ENCODE data around the gene OR51B4. TPM values are rescaled to one million over a fixed set of nuclear protein-coding genes. Genes with fewer than 3 reads are reported as not detected.

The OR51B4 gene
- total RNA-seq, 1 experiment from 2014 or later, result not detected

DNA sequence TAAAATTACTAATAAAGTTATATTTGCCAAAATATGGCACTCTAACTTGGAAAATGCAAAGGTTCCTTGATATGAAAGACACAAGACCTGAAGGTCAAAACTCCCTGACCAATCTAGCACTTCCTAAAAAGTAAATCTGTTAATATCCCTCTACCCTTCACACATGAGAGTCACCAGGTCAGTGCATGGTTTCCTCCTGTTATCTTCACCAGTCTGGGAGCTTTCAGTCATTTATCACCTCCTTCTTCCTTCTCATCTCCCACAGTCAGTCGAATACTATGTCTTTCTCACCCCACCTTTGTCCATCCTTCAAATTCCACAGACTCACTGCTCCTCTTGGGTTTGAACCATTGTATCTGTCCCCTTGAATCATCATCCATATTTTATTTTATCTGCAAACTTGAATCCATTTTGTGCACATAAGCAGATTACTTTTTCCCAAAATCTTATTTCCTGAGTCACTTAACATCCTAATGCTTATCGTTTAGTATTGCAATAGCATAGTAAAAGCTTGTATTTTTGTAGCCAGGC is 34.6 kb downstream of the OR51B4 start:
- Mint-ChIP-seq H3K27ac (ENCODE audit: unreplicated experiment) (no peak overlapping the region), H3K27me3 (ENCODE audit: unreplicated experiment) (peaks cover 48% of the 10 kb centered on the region), H3K4me1 (ENCODE audit: low read depth, unreplicated experiment) (no peaks in the 10 kb centered on the region), H3K36me3 (ENCODE audit: insufficient read depth, unreplicated experiment) (no peaks in the 10 kb centered on the region), H3K4me3 (ENCODE audit: low read depth, unreplicated experiment) (no peak overlapping the region), H3K9me3 (ENCODE audit: low read depth, unreplicated experiment) (no peaks in the 10 kb centered on the region)
- BruUV-seq (replicated peaks), result no TSS peak
- no peak for DNase-seq
- CTCF ChIA-PET, result no interaction called here
- intact Hi-C loops (cut with micrococcal nuclease; ENCODE audit: unreplicated experiment), result no loop called here
- TF ChIP-seq CTCF (IDR thresholded peaks at IDR 0.05; ENCODE audit: unreplicated experiment), result no peak

GRCh38 chr11:5266609-5267008 is 35.1 kb downstream of the OR51B4 start:
- Mint-ChIP-seq H3K27ac (ENCODE audit: unreplicated experiment) (no peak overlapping the region), H3K27me3 (ENCODE audit: unreplicated experiment) (peaks cover 48% of the 10 kb centered on the region), H3K4me1 (ENCODE audit: low read depth, unreplicated experiment) (no peaks in the 10 kb centered on the region), H3K4me3 (ENCODE audit: low read depth, unreplicated experiment) (no peak overlapping the region), H3K9me3 (ENCODE audit: low read depth, unreplicated experiment) (no peaks in the 10 kb centered on the region), H3K36me3 (ENCODE audit: insufficient read depth, unreplicated experiment) (no peaks in the 10 kb centered on the region)
- no TSS peak for BruUV-seq (replicated peaks)
- DNase-seq, result no peak
- CTCF ChIA-PET, result no interaction called here
- intact Hi-C loops (cut with micrococcal nuclease; ENCODE audit: unreplicated experiment), result no loop called here
- no peak for TF ChIP-seq CTCF (IDR thresholded peaks at IDR 0.05; ENCODE audit: unreplicated experiment)

DNA sequence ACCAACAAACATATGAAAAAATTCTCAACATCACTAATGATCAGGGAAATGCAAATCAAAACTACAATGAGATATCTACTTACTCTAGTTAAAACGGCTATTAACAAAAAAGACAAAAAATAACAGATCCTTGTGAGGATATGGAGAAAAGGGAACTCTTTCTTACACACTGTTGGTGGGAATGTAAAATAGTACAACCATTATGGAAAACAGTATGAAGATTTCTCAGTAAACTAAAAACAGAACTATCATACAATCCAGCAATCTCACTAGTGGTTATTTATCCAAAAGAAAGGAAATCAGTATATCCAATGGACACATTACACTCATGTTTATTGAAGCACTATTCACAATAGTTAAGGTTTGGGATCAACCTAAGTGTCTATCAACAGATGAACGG is 35.9 kb downstream of the OR51B4 start:
- H3K27me3 Mint-ChIP-seq (ENCODE audit: unreplicated experiment), result peaks cover 48% of the 10 kb centered on the region
- no peaks in the 10 kb centered on the region for H3K9me3 Mint-ChIP-seq (ENCODE audit: low read depth, unreplicated experiment)
- no peak overlapping the region for H3K27ac Mint-ChIP-seq (ENCODE audit: unreplicated experiment)
- H3K4me1 Mint-ChIP-seq (ENCODE audit: low read depth, unreplicated experiment), result no peaks in the 10 kb centered on the region
- intact Hi-C loops (cut with micrococcal nuclease; ENCODE audit: unreplicated experiment), result no loop called here
- CTCF ChIA-PET, result no interaction called here
- no peak for DNase-seq
- no peaks in the 10 kb centered on the region for H3K36me3 Mint-ChIP-seq (ENCODE audit: insufficient read depth, unreplicated experiment)
- H3K4me3 Mint-ChIP-seq (ENCODE audit: low read depth, unreplicated experiment), result no peak overlapping the region
- no peak for TF ChIP-seq CTCF (IDR thresholded peaks at IDR 0.05; ENCODE audit: unreplicated experiment)
- BruUV-seq (replicated peaks), result no TSS peak

- no peaks in the 10 kb centered on the region for H3K4me1 Mint-ChIP-seq (ENCODE audit: low read depth, unreplicated experiment)
- H3K4me3 Mint-ChIP-seq (ENCODE audit: low read depth, unreplicated experiment), result no peak overlapping the region
- CTCF ChIA-PET, result no interaction called here
- no peak for DNase-seq
- no peaks in the 10 kb centered on the region for H3K36me3 Mint-ChIP-seq (ENCODE audit: insufficient read depth, unreplicated experiment)
- no peaks in the 10 kb centered on the region for H3K27me3 Mint-ChIP-seq (ENCODE audit: unreplicated experiment)
- BruUV-seq (replicated peaks), result no TSS peak
- peaks cover 2% of the 10 kb centered on the region for H3K9me3 Mint-ChIP-seq (ENCODE audit: low read depth, unreplicated experiment)
- no peak overlapping the region for H3K27ac Mint-ChIP-seq (ENCODE audit: unreplicated experiment)
- no peak for TF ChIP-seq CTCF (IDR thresholded peaks at IDR 0.05; ENCODE audit: unreplicated experiment)
- intact Hi-C loops (cut with micrococcal nuclease; ENCODE audit: unreplicated experiment), result no loop called here
These were observed 43.0 kb downstream of the OR51B4 start for GRCh38 chr11:5258543-5259262.

All from Calu3 (cell line).